IMR-90 (cell line): Measurements from ENCODE around the gene GTF2A1L.

ENCODE experiments used
- BHLHE40 ChIP-seq: fragments of 150-350 bp; IDR thresholded peaks from 2 replicates; pipeline ENCODE4 v1.6.1; 2016; ENCODE audit warnings: mild to moderate bottlenecking, low read depth, low read length
- CEBPB ChIP-seq: IDR thresholded peaks from 2 replicates; pipeline ENCODE4 v1.6.1; 2012; ENCODE audit warnings: low read depth, low read length, improper control_type of control experiment
- CTCF ChIP-seq: conservative IDR thresholded peaks from 2 replicates; pipeline ENCODE4 v1.5.1; 2012; ENCODE audit warnings: mild to moderate bottlenecking, low read depth, low read length, improper control_type of control experiment
- ELK1 ChIP-seq: fragments of 150-350 bp; IDR thresholded peaks from 2 replicates; pipeline ENCODE4 v1.6.1; 2016; ENCODE audit warnings: low read depth, mild to moderate bottlenecking, low read length, moderate library complexity, borderline replicate concordance
- FOS ChIP-seq: fragments of 150-350 bp; IDR thresholded peaks from 2 replicates; pipeline ENCODE4 v1.6.1; 2016; ENCODE audit warnings: low read depth, low read length
- MAFK ChIP-seq: IDR thresholded peaks from 2 replicates; pipeline ENCODE4 v1.6.1; 2012; ENCODE audit warnings: low read depth, low read length, improper control_type of control experiment
- MAZ ChIP-seq: IDR thresholded peaks from 2 replicates; pipeline ENCODE4 v1.6.1; 2012; ENCODE audit warnings: low read depth, mild to moderate bottlenecking, low read length, improper control_type of control experiment, moderate library complexity, borderline replicate concordance
- MXI1 ChIP-seq: IDR thresholded peaks from 2 replicates; pipeline ENCODE4 v1.6.1; 2012; ENCODE audit warnings: low read depth, mild to moderate bottlenecking, low read length, moderate library complexity, borderline replicate concordance
- NFE2L2 ChIP-seq: fragments of 150-350 bp; IDR thresholded peaks from 2 replicates; pipeline ENCODE4 v1.6.1; 2016; ENCODE audit warnings: low read depth, mild to moderate bottlenecking, low read length
- POLR2A ChIP-seq: IDR thresholded peaks from 2 replicates; pipeline ENCODE4 v1.6.1; 2012; ENCODE audit warnings: mild to moderate bottlenecking, low read depth, low read length
- RAD21 ChIP-seq: IDR thresholded peaks from 2 replicates; pipeline ENCODE4 v1.6.1; 2012; ENCODE audit warnings: low read length, improper control_type of control experiment
- RFX5 ChIP-seq: IDR thresholded peaks from 2 replicates; pipeline ENCODE4 v1.8.0; 2012; ENCODE audit warnings: low read depth, mild to moderate bottlenecking, low read length, moderate library complexity
- SMC3 ChIP-seq: fragments of 150-350 bp; IDR thresholded peaks from 2 replicates; pipeline ENCODE4 v1.6.1; 2016; ENCODE audit warnings: low read depth, mild to moderate bottlenecking, antibody characterized with exemption, low read length, moderate library complexity
- USF2 ChIP-seq: fragments of 150-350 bp; IDR thresholded peaks from 2 replicates; pipeline ENCODE4 v1.6.1; 2017; ENCODE audit warnings: mild to moderate bottlenecking, antibody characterized with exemption, low read length, low read depth

GRCh38 chr2:48613211-48613610 lies 4.4 kb upstream of the GTF2A1L start:
- TF ChIP-seq CTCF, result no peak
- TF ChIP-seq POLR2A, result no peak
- TF ChIP-seq MXI1, result no peak
- TF ChIP-seq CEBPB, result no peak
- no peak for TF ChIP-seq RAD21
- TF ChIP-seq MAFK, result no peak
- no peak for TF ChIP-seq USF2
- no peak for TF ChIP-seq MAZ
- TF ChIP-seq BHLHE40, result no peak
- no peak for TF ChIP-seq FOS
- no peak for TF ChIP-seq SMC3
- TF ChIP-seq RFX5, result no peak
- no peak for TF ChIP-seq ELK1
- no peak for TF ChIP-seq NFE2L2
